ENCODE results near the gene CDKN1B.

CDKN1B gene

GRCh38 chr12:12691549-12691948 lies 25.6 kb upstream of the CDKN1B start:
- Mint-ChIP-seq H3K9me3 (no peaks in the 10 kb centered on the region), H3K4me1 (peaks cover 67% of the 10 kb centered on the region), H3K27ac (no peak overlapping the region), H3K4me3 (peak overlapping the region in 1 of 2 donors; percentile 10), H3K27me3 (no peaks in the 10 kb centered on the region)
- DNase-seq (no peak), ATAC-seq (no peak)

DNA sequence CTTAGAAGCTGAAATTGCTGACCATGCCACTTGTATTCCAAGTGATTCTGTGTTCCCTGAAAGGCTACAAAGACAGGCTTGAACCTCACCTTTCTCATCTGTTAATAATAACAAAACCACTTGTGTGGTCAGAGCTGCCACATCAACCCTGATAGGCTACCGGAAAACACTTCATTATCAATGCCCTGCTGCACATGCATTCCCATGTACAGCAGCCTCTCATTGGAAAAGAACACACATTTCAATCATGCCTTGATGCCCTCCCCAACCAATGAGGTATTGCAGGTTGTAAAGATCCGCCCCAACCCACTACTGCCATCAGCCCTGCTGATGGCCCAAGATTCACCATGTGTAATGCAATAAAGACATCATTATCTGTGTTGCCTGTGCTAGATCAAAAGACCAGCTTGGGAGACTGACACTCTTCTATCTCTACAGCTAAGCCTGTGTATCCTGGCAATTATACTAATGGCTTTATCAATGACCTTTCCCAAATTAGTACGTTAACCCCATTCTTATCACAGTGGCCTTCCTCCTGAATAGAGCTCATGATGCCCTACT lies 24.0 kb upstream of the CDKN1B start:
- no peak for ATAC-seq
- Mint-ChIP-seq H3K9me3 (no peaks in the 10 kb centered on the region), H3K27me3 (no peaks in the 10 kb centered on the region), H3K27ac (no peak overlapping the region), H3K4me3 (peak overlapping the region; percentile 5 to 22), H3K4me1 (peaks cover 84% of the 10 kb centered on the region)
- no peak for DNase-seq

GRCh38 chr12:12696562-12697383 lies 20.4 kb upstream of the CDKN1B start:
- H3K4me3 Mint-ChIP-seq = peak overlapping the region; percentile 80 to 89
- peak overlapping the region; percentile 100 for H3K27ac Mint-ChIP-seq
- H3K27me3 Mint-ChIP-seq = no peaks in the 10 kb centered on the region
- DNase-seq (peak; percentile 87 to 91), ATAC-seq (peak; percentile 85)
- peaks cover 64% of the 10 kb centered on the region for H3K4me1 Mint-ChIP-seq
- no peaks in the 10 kb centered on the region for H3K9me3 Mint-ChIP-seq

DNA sequence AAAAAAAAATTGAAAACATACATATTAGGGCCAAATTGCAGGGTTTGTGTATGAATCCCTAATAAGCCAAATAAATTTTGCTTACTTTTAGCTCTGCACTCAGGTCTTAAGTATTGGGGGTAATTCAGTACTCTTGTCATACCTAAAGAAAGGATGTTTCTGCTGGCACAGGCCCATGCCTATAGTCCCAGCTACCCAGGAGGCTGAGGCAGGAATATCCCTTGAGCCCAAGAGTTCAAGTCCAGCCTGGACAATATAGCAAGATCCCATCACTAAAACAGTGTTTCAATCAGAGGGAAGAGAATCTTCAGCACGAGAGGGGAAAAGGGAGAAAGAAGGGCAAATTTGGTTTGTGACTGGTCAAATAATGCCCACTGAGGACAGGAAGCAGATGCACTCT lies 17.8 kb upstream of the CDKN1B start:
- DNase-seq (no peak), ATAC-seq (no peak)
- Mint-ChIP-seq H3K27ac (no peak overlapping the region), H3K27me3 (no peaks in the 10 kb centered on the region), H3K9me3 (no peaks in the 10 kb centered on the region), H3K4me1 (peaks cover 57% of the 10 kb centered on the region), H3K4me3 (no peak overlapping the region)

DNA sequence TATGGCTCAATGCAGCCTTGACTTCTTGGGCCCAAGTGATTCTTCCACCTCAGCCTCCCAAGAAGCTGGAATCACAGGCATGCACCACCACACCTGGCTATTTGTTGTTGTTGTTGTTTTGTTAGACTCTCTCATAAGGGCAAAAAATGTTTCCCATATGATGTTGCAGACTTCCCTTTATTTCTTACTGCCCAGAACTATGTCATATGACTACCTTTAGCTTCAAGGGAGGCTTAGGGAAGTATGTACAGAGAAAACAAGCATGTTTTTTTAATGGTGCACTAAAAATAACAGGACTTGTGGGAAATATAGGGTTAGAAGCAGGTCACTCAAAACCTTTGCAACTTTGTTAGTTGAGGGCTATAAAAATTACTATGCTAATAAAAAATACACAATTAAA lies 16.9 kb upstream of the CDKN1B start:
- no peak overlapping the region for H3K4me3 Mint-ChIP-seq
- H3K27ac Mint-ChIP-seq = no peak overlapping the region
- DNase-seq (no peak), ATAC-seq (no peak)
- H3K27me3 Mint-ChIP-seq = no peaks in the 10 kb centered on the region
- H3K4me1 Mint-ChIP-seq = peaks cover 55% of the 10 kb centered on the region
- H3K9me3 Mint-ChIP-seq = no peaks in the 10 kb centered on the region

DNA sequence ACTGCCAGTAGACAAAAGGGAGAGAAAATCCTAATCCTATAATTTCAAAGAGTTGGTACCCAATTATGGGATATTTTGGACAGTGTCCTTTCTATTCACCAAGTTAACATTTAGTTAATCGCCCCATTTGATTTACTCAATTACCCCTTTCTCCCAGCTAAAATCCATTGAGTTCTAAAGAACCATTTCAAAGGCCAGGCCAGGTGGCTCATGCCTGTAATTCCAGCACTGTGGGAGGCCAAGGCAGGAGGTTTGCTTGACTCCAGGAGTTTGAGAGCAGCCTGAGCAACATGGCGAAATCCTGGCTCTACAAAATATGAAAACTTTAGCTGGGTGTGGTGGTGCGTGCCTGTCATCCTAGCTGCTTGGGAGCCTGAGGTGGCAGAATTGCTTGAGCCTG lies 15.7 kb upstream of the CDKN1B start:
- Mint-ChIP-seq H3K4me3 (no peak overlapping the region), H3K9me3 (no peaks in the 10 kb centered on the region), H3K4me1 (peaks cover 46% of the 10 kb centered on the region), H3K27me3 (no peaks in the 10 kb centered on the region), H3K27ac (no peak overlapping the region)
- ATAC-seq (no peak), DNase-seq (no peak)

GRCh38 chr12:12704593-12705230 lies 12.5 kb upstream of the CDKN1B start:
- Mint-ChIP-seq H3K9me3 (no peaks in the 10 kb centered on the region), H3K4me1 (peaks cover 19% of the 10 kb centered on the region), H3K27ac (peak overlapping the region in 1 of 2 donors; percentile 20), H3K27me3 (no peaks in the 10 kb centered on the region), H3K4me3 (peak overlapping the region in 1 of 2 donors; percentile 6)
- peak; percentile 69 for ATAC-seq
- peak in 1 of 2 donors; percentile 25 for DNase-seq

DNA sequence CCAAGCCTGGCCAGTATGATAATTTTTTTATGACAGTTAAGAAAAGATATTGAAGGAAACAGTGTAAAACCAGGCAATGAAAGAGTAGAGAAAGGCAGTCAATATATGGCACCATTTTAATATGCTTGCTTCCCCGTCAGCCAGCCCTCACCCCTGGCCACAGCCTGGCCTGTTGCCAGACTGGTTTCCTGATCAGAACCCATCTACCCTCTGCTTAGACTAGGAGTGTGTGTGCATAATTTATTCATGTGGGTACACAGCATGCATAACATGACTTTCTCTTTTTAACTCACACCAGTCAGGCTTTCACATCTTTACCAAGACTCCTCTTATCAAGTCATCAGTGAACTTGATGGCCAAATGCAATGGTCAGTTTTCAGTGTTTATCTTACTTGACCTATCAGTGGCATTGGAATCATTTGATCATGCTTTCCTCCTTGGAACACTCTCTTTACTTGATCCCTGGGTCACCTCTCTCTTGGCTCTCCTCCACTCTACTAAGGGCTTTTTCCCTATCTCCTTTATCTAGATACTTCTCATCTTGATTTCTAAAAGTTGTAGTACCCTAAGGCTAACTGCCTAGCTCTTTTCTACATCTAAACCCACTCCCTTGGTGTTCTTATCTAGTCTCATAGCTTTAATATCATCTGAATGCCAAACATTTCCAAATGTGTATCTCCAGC lies 11.2 kb upstream of the CDKN1B start:
- Mint-ChIP-seq H3K4me3 (no peak overlapping the region), H3K27ac (no peak overlapping the region), H3K4me1 (peaks cover 19% of the 10 kb centered on the region), H3K9me3 (no peaks in the 10 kb centered on the region), H3K27me3 (no peaks in the 10 kb centered on the region)
- peak; percentile 94 for ATAC-seq
- DNase-seq = peak in 1 of 2 donors; percentile 68

DNA sequence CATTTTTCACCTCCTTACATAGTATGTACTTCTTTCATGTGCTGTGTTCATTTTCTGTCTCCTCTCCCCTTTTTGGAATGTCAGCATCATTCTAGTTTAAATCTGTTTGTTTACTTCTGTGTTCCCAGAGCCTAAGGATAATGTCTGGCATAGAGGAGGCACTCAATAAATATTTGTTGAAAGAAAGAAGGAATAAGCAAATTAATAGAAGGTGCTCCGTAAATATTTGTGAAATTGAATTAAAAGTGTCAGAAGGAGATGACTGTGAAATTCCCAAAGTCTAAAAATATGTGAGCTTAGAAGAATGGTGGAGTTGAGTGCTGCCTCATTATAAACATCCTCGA lies 3.3 kb upstream of the CDKN1B start:
- Mint-ChIP-seq H3K4me1 (peaks cover 34% of the 10 kb centered on the region), H3K27ac (peak overlapping the region; percentile 94 to 98), H3K4me3 (peak overlapping the region; percentile 89 to 92), H3K27me3 (no peaks in the 10 kb centered on the region), H3K9me3 (no peaks in the 10 kb centered on the region)
- no peak for ATAC-seq
- no peak for DNase-seq

- H3K27ac Mint-ChIP-seq = peak overlapping the region; percentile 94 to 98
- H3K4me3 Mint-ChIP-seq = peak overlapping the region; percentile 89 to 92
- DNase-seq (peak; percentile 32 to 48), ATAC-seq (peak; percentile 13)
- H3K9me3 Mint-ChIP-seq = no peaks in the 10 kb centered on the region
- H3K4me1 Mint-ChIP-seq = peaks cover 34% of the 10 kb centered on the region
- H3K27me3 Mint-ChIP-seq = no peaks in the 10 kb centered on the region
These were observed 2.7 kb upstream of the CDKN1B start for GRCh38 chr12:12714276-12715021.

DNA sequence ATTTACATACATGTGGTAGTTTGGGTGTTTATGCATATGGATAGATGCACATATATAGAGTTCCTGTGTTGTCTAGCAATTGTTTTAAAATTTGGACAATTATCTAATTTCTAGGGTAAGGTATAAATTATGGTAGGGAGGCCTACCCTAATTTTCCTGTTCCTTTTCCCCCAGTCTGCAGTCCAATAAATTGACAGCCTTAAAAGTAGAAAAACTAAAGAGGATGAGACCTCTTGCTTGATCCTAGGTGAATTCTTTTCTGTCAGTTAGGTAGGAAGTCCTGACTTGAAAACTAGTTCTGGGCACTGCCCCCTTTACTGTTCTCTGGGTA lies 2.1 kb upstream of the CDKN1B start:
- H3K27me3 Mint-ChIP-seq = no peaks in the 10 kb centered on the region
- peaks cover 34% of the 10 kb centered on the region for H3K4me1 Mint-ChIP-seq
- peak overlapping the region; percentile 94 to 98 for H3K27ac Mint-ChIP-seq
- peak overlapping the region; percentile 89 to 92 for H3K4me3 Mint-ChIP-seq
- ATAC-seq = no peak
- no peaks in the 10 kb centered on the region for H3K9me3 Mint-ChIP-seq
- no peak for DNase-seq

GRCh38 chr12:12715459-12716150 lies 1.6 kb upstream of the CDKN1B start:
- ATAC-seq (peak; percentile 40), DNase-seq (peak; percentile 57 to 70)
- Mint-ChIP-seq H3K27me3 (no peaks in the 10 kb centered on the region), H3K4me3 (peak overlapping the region; percentile 89 to 92), H3K9me3 (no peaks in the 10 kb centered on the region), H3K4me1 (peaks cover 38% of the 10 kb centered on the region), H3K27ac (peak overlapping the region; percentile 94 to 98)

- H3K27me3 Mint-ChIP-seq = no peaks in the 10 kb centered on the region
- H3K9me3 Mint-ChIP-seq = no peaks in the 10 kb centered on the region
- DNase-seq = peak in 1 of 2 donors; percentile 23
- ATAC-seq = no peak
- H3K4me1 Mint-ChIP-seq = peaks cover 43% of the 10 kb centered on the region
- H3K27ac Mint-ChIP-seq = peak overlapping the region; percentile 94 to 98
- H3K4me3 Mint-ChIP-seq = peak overlapping the region; percentile 89 to 92
These were observed 896 bp upstream of the CDKN1B start for GRCh38 chr12:12716151-12716792.

GRCh38 chr12:12717586-12718380 lies 615 bp downstream of the CDKN1B start:
- DNase-seq (peak; percentile 38 to 40), ATAC-seq (peak; percentile 23)
- Mint-ChIP-seq H3K4me3 (peak overlapping the region; percentile 91 to 95), H3K27ac (peak overlapping the region; percentile 98 to 99), H3K27me3 (no peaks in the 10 kb centered on the region), H3K4me1 (peaks cover 32% of the 10 kb centered on the region), H3K9me3 (no peaks in the 10 kb centered on the region)

All from stimulated activated naive CD8-positive, alpha-beta T cell treated with anti-CD3 and anti-CD28 coated beads, Interleukin-15, amount 100 ng/mL, for 72 hours (primary cell).